Measurements from ENCODE around the gene TMEM72. TPM values are rescaled to one million over a fixed set of nuclear protein-coding genes. Genes with fewer than 3 reads are reported as not detected.

The TMEM72 gene
- total RNA-seq, 4 donors from 2014 or later, result 0.35 TPM; not detected in 3

DNA sequence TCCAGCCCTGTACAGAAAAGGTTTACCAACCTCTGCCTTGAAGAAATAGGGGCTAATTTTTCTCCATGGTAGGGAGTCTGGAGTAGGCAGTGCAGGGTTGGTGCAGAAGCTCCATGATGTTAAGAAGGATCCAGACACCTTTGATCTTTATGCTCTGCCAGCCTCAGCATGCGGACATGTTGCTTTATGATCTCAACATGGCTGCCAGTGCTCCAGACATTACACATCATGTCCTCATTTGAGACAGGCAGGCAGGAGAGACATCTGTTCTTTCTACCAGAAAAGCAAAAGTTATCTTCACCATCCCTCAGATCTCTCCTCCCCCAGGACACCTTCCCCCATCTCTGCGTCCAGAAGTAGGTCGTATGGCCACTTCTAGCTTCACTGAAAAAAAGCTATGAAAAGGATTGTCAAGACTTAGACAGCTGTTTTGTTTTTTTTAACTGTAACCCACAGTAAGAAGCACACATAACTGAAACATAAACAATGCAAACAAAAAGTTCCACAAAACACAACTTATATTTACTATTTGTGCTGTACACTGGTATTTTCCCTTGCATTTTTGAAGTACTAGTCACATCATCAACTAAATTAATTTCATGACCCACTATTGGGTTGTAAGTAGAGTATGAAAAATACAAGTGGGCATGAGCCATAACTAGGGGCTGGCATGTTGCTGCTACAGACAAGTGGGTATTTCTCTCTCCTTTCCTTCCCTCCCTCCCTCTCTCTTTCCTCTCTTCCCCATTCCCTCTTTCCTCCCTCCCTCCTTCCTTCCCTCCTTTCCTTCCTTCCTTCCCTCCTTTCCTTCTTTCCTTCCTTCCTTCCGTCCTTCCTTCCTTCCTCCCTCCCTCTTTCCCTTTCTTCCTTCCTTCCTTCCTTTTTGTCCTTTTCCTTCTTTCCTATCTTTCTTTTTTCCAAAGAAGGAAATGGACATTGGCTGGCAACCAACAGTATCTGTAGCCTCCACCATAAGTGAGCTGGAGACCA is 45.9 kb downstream of the TMEM72 start:
- peak overlapping the region in 3 of 4 donors; percentile 89 to 94 (median 94) for H3K27ac ChIP-seq
- H3K4me1 ChIP-seq, result peaks cover 0 to 62% (median 23%) of the 10 kb centered on the region in 3 donors
- no peaks in the 10 kb centered on the region for H3K9me3 ChIP-seq
- H3K4me3 ChIP-seq, result no peak overlapping the region
- no peak for ATAC-seq
- H3K36me3 ChIP-seq, result peaks cover 0 to 19% of the 10 kb centered on the region in 2 donors
- TF ChIP-seq, protein P1, sequence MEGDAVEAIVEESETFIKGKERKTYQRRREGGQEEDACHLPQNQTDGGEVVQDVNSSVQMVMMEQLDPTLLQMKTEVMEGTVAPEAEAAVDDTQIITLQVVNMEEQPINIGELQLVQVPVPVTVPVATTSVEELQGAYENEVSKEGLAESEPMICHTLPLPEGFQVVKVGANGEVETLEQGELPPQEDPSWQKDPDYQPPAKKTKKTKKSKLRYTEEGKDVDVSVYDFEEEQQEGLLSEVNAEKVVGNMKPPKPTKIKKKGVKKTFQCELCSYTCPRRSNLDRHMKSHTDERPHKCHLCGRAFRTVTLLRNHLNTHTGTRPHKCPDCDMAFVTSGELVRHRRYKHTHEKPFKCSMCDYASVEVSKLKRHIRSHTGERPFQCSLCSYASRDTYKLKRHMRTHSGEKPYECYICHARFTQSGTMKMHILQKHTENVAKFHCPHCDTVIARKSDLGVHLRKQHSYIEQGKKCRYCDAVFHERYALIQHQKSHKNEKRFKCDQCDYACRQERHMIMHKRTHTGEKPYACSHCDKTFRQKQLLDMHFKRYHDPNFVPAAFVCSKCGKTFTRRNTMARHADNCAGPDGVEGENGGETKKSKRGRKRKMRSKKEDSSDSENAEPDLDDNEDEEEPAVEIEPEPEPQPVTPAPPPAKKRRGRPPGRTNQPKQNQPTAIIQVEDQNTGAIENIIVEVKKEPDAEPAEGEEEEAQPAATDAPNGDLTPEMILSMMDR (IDR thresholded peaks at IDR 0.05), result no peak
- no peak for TF ChIP-seq EP300 (IDR thresholded peaks at IDR 0.05)
- TF ChIP-seq POLR2A (IDR thresholded peaks at IDR 0.05), result no peak
- TF ChIP-seq POLR2AphosphoS5 (IDR thresholded peaks at IDR 0.05), result no peak
- H3K27me3 ChIP-seq, result no peaks in the 10 kb centered on the region
- 96 to 100% methylated on average over 3 to 4 of the region's 4 CpGs for WGBS, 2 donors (ENCODE audit: low coverage in 1 of 2)

DNA sequence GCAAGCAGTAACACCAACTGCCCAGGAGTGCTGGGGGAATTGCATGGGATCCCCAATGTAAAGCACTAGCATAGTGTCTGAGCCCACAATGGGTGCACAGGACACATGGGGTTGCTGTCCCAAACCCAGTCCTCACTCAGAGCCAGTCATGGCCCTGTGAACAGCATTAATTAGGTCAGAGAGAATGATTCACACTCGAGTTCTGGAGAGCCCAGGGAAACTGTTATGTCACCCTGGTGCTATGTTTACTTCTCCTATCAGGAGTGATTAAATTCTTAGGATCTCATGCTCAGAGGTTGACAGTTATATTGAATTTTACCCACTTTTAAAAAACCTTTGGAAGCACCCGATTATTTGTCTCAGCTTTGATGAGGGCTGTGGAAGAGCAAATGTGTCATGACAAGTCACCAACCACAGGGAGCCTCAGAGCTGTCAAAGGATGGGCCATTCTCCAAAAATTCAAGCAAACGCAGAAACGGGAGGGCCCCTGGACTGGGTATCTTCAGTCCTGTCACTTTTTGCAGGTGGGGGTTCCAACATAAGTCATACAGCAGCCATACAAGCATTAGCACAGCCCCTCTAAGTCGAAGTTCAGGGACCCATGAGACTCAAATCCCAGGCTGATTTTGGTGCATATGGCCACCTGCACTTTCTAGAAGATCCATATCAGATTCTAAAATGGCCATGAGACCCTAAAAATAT is 47.2 kb downstream of the TMEM72 start:
- Histone ChIP-seq H3K4me3 (peak overlapping the region; percentile 61 to 82), H3K27ac (peak overlapping the region; percentile 58 to 94 (median 92)), H3K9me3 (no peaks in the 10 kb centered on the region), H3K4me1 (peaks cover 0 to 75% (median 23%) of the 10 kb centered on the region in 3 donors), H3K27me3 (no peaks in the 10 kb centered on the region), H3K36me3 (peaks cover 0 to 14% of the 10 kb centered on the region in 2 donors)
- 7 to 24% methylated on average over 3 to 5 of the region's 5 CpGs for WGBS, 2 donors (ENCODE audit: low coverage in 1 of 2)
- ATAC-seq, result peak; percentile 23
- TF ChIP-seq EP300 (IDR thresholded peaks at IDR 0.05), result no peak
- TF ChIP-seq POLR2AphosphoS5 (IDR thresholded peaks at IDR 0.05), result peak; percentile 15
- TF ChIP-seq POLR2A (IDR thresholded peaks at IDR 0.05), result no peak
- TF ChIP-seq, protein P1 (IDR thresholded peaks at IDR 0.05), result no peak

DNA sequence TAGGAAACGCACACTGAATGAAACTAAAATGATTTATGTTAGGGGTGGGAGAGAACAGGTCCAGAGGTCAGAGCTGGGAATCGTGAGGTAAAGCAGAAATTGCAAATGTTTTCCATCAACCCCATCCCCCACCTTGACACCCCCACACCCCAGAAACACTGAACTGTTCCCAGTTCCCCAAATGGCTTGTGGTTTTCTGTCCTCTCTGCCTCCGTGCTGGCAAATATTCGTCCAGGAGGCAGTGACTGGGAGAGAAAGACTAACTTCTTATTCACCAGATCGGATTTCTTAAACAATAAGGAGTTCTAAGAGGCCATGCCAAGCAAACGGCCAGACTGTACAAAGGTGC is 47.7 kb downstream of the TMEM72 start:
- H3K27me3 ChIP-seq, result no peaks in the 10 kb centered on the region
- peak overlapping the region; percentile 61 to 82 for H3K4me3 ChIP-seq
- ATAC-seq, result no peak
- H3K27ac ChIP-seq, result peak overlapping the region; percentile 58 to 94 (median 92)
- no peaks in the 10 kb centered on the region for H3K9me3 ChIP-seq
- 3 to 6% methylated on average over 4 to 5 of the region's 6 CpGs for WGBS, 2 donors (ENCODE audit: low coverage in 1 of 2)
- peaks cover 0 to 80% (median 23%) of the 10 kb centered on the region in 3 donors for H3K4me1 ChIP-seq
- TF ChIP-seq POLR2A (IDR thresholded peaks at IDR 0.05), result no peak
- TF ChIP-seq, protein P1 (IDR thresholded peaks at IDR 0.05), result no peak
- TF ChIP-seq EP300 (IDR thresholded peaks at IDR 0.05), result no peak
- TF ChIP-seq POLR2AphosphoS5 (IDR thresholded peaks at IDR 0.05), result no peak
- peaks cover 0 to 14% of the 10 kb centered on the region in 2 donors for H3K36me3 ChIP-seq

DNA sequence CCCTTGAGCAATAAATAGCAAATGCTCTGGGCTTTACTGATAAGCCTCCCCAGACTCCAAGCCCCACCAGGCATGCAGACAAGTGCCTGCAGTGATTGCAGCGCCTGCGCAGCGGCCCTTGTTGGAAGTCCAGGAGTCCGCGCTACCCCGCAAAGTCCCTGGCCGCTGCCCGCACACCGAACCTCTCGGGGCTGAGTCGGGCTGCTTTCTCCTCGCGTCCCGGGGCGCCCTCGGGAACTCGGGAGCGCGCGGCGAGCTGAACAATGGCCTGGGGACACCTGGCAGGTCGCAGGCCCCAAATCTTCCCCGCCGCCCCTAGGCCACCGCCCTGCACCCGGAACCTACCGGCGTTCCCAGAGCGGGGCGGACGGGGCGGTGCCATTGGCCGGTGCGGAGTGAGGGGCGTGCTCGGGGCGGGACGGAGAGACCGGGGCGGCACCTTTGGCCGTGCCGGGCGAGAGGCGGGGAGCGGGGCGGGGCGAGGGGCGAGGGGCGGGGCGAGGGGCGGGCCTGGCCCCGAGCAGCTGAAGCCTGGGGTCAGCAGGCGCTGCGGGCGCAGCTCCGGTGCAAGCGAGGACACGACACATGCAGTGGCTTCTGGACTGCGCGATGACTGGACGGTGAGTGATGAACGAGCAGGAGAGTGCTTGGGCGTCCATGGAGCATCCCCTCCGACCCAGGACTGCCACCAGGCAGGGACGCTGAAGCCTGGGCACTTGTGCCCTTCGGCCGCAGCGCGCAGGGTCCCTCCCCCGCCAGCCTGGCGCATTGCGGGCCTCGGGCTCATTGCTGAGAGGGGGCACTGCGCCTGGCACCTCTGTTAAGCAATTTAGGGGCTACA is 48.3 kb downstream of the TMEM72 start, which contains the start of gene RASSF4:
TSS of gene RASSF4 (plus strand) at position 556 of the 841 bp plus-strand sequence. CDS start 10,401 bp downstream, outside the sequence.
- no peaks in the 10 kb centered on the region for H3K27me3 ChIP-seq
- peak within 1 kb of the TSS; percentile 61 to 82 for H3K4me3 ChIP-seq
- peaks cover 0 to 86% (median 27%) of the 10 kb centered on the region in 3 donors for H3K4me1 ChIP-seq
- peak; percentile 95 for ATAC-seq
- peak within 1 kb of the TSS; percentile 58 to 94 (median 92) for H3K27ac ChIP-seq
- H3K36me3 ChIP-seq, result peaks cover 0 to 14% of the 10 kb centered on the region in 2 donors
- peak; percentile 85 for TF ChIP-seq POLR2AphosphoS5 (IDR thresholded peaks at IDR 0.05)
- peak; percentile 83 to 87 for TF ChIP-seq POLR2A (IDR thresholded peaks at IDR 0.05)
- TF ChIP-seq EP300 (IDR thresholded peaks at IDR 0.05), result no peak
- TF ChIP-seq, protein P1 (IDR thresholded peaks at IDR 0.05), result peak in 1 of 4 experiments; percentile 2
- WGBS, 2 donors (ENCODE audit: low coverage in 1 of 2), result 0% methylated on average over 7 of the region's 74 CpGs; no CpG with 5 or more reads in 1 of the 2 donors
- H3K9me3 ChIP-seq, result no peaks in the 10 kb centered on the region
